GM20000 (cell line): ENCODE measurements around the gene DRD2.

ENCODE experiments used
- DNase-seq: peaks from one replicate; pipeline ENCODE4 v3.0.0; 2012; ENCODE audit warnings: low spot score
- CTCF ChIP-seq: IDR thresholded peaks from 2 replicates; pipeline ENCODE4 v1.5.1; 2012; ENCODE audit warnings: mild to moderate bottlenecking, control low read depth; ENCODE audit errors: extremely low read depth, missing control alignments

DRD2 gene

GRCh38 chr11:113384551-113384950, 90.6 kb downstream of the DRD2 start:
- TF ChIP-seq CTCF: no peak
- DNase-seq: no peak

- DNase-seq: no peak
- no peak for TF ChIP-seq CTCF
Measured at GRCh38 chr11:113382121-113382520, 93.1 kb downstream of the DRD2 start.

GRCh38 chr11:113378692-113379091, 96.5 kb downstream of the DRD2 start:
- no peak for DNase-seq
- TF ChIP-seq CTCF: no peak

GRCh38 chr11:113377681-113378412, 97.4 kb downstream of the DRD2 start:
- no peak for DNase-seq
- TF ChIP-seq CTCF: no peak

GRCh38 chr11:113376156-113376555, 99.0 kb downstream of the DRD2 start:
- TF ChIP-seq CTCF: no peak
- peak; percentile 45 for DNase-seq

GRCh38 chr11:113375402-113375801, 99.8 kb downstream of the DRD2 start:
- TF ChIP-seq CTCF: no peak
- DNase-seq: no peak

GRCh38 chr11:113373981-113374560, 101.1 kb downstream of the DRD2 start:
- no peak for DNase-seq
- no peak for TF ChIP-seq CTCF
